Measurements from ENCODE around the gene RAB17. TPM values are rescaled to one million over a fixed set of nuclear protein-coding genes. Genes with fewer than 3 reads are reported as not detected.

Gene RAB17
- total RNA-seq, 3 donors from 2014 or later (not counting 1 experiment from before 2014, with no cell fraction given), result not detected

- H3K27ac Mint-ChIP-seq, result no peak overlapping the region
- peaks cover 0 to 3% of the 10 kb centered on the region in 2 donors for H3K27me3 Mint-ChIP-seq (ENCODE audit: low read depth in 2 of 2)
- no peaks in the 10 kb centered on the region for H3K4me1 ChIP-seq (ENCODE audit: control insufficient read depth, insufficient read depth, low read length)
- H3K9me3 Mint-ChIP-seq, result no peaks in the 10 kb centered on the region
- no peak overlapping the region for H3K4me3 Mint-ChIP-seq
- intact Hi-C loops (cut with micrococcal nuclease), result no loop called here
- TF ChIP-seq CTCF (IDR thresholded peaks at IDR 0.05), result no peak
- DNase-seq, result no peak
- H3K36me3 Mint-ChIP-seq, result no peaks in the 10 kb centered on the region
- no peaks in the 10 kb centered on the region for H3K36me3 ChIP-seq (ENCODE audit: control insufficient read depth, insufficient read depth, low read length)
- ATAC-seq, result peak in 1 of 3 donors; percentile 25
- no peaks in the 10 kb centered on the region for H3K4me1 Mint-ChIP-seq
- H3K9me3 ChIP-seq (ENCODE audit: control insufficient read depth, insufficient read depth, low read length), result no peaks in the 10 kb centered on the region
- H3K4me3 ChIP-seq (ENCODE audit: low read length), result no peak overlapping the region
- H3K27me3 ChIP-seq (ENCODE audit: control insufficient read depth, insufficient read depth, low read length), result no peaks in the 10 kb centered on the region
- 89% methylated on average over 12 of the region's 13 CpGs for WGBS (ENCODE audit: insufficient coverage)
- H3K27ac ChIP-seq (ENCODE audit: low read length), result no peak overlapping the region
Measured at GRCh38 chr2:237546876-237547395, 43.6 kb downstream of the RAB17 start.

DNA sequence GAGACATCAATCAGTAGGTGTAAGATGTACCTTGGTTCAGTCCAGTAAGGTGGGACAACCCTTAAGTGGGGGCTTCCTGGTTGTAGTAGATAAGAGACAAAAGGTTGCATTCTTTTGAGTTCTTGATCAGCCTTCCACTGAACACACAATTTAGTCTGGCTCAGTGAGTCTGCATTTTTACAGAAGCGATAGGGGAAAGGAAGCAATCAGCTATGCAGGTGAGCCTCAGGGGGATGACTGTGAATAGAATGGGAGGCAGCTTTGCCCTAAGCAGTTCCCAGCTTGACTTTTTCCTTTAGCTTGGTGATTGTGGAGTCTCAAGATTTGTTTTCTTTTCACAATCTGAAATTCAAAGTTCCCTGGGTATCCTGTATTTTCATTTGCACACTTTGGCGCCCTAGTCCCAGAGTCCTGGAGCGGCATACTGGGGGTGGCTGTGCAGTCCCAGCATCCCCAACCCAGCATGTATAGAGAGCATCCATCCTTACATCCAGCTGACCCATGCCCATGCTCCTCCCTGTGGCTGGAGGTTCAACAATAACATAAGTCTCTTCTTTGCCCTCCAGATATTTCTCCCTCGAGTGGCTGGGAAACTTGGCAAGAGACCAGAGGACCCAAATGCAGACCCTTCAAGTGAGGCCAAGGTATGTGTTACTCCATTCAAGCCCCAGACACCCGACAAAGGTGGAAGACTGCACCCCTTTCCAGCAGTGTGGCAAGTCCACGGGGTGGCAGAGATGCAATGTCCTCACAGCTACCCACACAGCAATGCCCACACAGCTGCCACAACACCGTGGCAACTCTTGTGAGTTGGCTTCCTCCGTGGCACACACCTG lies 44.3 kb downstream of the RAB17 start:
- H3K4me3 ChIP-seq (ENCODE audit: low read length), result no peak overlapping the region
- 78% methylated on average over 8 of the region's 8 CpGs for WGBS (ENCODE audit: insufficient coverage)
- H3K4me1 Mint-ChIP-seq, result no peaks in the 10 kb centered on the region
- H3K27ac Mint-ChIP-seq, result no peak overlapping the region
- H3K36me3 Mint-ChIP-seq, result no peaks in the 10 kb centered on the region
- no peak for DNase-seq
- H3K9me3 Mint-ChIP-seq, result no peaks in the 10 kb centered on the region
- peak in 1 of 3 donors; percentile 22 for ATAC-seq
- intact Hi-C loops (cut with micrococcal nuclease), result no loop called here
- no peaks in the 10 kb centered on the region for H3K4me1 ChIP-seq (ENCODE audit: control insufficient read depth, insufficient read depth, low read length)
- H3K27me3 ChIP-seq (ENCODE audit: control insufficient read depth, insufficient read depth, low read length), result no peaks in the 10 kb centered on the region
- no peak for TF ChIP-seq CTCF (IDR thresholded peaks at IDR 0.05)
- no peaks in the 10 kb centered on the region for H3K9me3 ChIP-seq (ENCODE audit: control insufficient read depth, insufficient read depth, low read length)
- no peak overlapping the region for H3K4me3 Mint-ChIP-seq
- H3K27ac ChIP-seq (ENCODE audit: low read length), result no peak overlapping the region
- no peaks in the 10 kb centered on the region for H3K36me3 ChIP-seq (ENCODE audit: control insufficient read depth, insufficient read depth, low read length)
- peaks cover 0 to 7% of the 10 kb centered on the region in 2 donors for H3K27me3 Mint-ChIP-seq (ENCODE audit: low read depth in 2 of 2)

GRCh38 chr2:237542001-237542704 lies 48.4 kb downstream of the RAB17 start:
- Mint-ChIP-seq H3K4me3 (no peak overlapping the region), H3K9me3 (no peaks in the 10 kb centered on the region), H3K27me3 (ENCODE audit: low read depth in 2 of 2) (peaks cover 0 to 6% of the 10 kb centered on the region in 2 donors), H3K27ac (no peak overlapping the region), H3K36me3 (no peaks in the 10 kb centered on the region), H3K4me1 (no peaks in the 10 kb centered on the region)
- H3K36me3 ChIP-seq (ENCODE audit: control insufficient read depth, insufficient read depth, low read length), result no peaks in the 10 kb centered on the region
- no peaks in the 10 kb centered on the region for H3K27me3 ChIP-seq (ENCODE audit: control insufficient read depth, insufficient read depth, low read length)
- no peak overlapping the region for H3K27ac ChIP-seq (ENCODE audit: low read length)
- TF ChIP-seq CTCF (IDR thresholded peaks at IDR 0.05), result no peak
- no peak for DNase-seq
- no peak overlapping the region for H3K4me3 ChIP-seq (ENCODE audit: low read length)
- ATAC-seq, result no peak
- no peaks in the 10 kb centered on the region for H3K9me3 ChIP-seq (ENCODE audit: control insufficient read depth, insufficient read depth, low read length)
- 93% methylated on average over 18 of the region's 18 CpGs for WGBS (ENCODE audit: insufficient coverage)
- intact Hi-C loops (cut with micrococcal nuclease), result no loop called here
- H3K4me1 ChIP-seq (ENCODE audit: control insufficient read depth, insufficient read depth, low read length), result no peaks in the 10 kb centered on the region

All from natural killer cell (primary cell).